T-helper 22 cell (primary cell): ENCODE results near the gene VWF.
"Not testable (repeated sequence)": the region's sequence is repeated elsewhere in the genome, so short reads cannot be mapped to it uniquely, and the experiment has no call there.

Source experiments
- DNase-seq: peaks from one replicate; pipeline ENCODE4 v3.0.0-alpha.2; 2020; ENCODE audit warnings: low read depth

The VWF gene

DNA sequence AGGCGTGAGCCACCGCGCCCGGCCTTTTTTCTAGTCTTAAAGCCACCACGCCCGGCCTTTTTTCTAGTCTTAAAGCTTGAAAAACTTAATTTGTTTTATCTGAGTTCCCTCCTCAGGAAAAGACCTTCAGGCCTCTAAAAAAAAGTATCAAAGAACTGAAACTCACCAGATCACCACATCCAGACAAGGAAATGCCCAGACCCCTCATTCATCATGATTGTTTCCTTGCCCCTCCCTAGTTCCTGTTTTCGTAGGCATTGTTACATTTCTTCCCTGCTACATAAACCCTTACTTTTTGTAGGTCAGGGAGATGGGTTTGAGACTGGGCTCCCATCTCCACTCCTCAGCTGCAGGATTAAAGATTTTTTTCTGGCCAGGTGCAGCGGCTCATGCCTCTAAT, 21.1 kb upstream of the VWF start:
- DNase-seq, result no peak

DNA sequence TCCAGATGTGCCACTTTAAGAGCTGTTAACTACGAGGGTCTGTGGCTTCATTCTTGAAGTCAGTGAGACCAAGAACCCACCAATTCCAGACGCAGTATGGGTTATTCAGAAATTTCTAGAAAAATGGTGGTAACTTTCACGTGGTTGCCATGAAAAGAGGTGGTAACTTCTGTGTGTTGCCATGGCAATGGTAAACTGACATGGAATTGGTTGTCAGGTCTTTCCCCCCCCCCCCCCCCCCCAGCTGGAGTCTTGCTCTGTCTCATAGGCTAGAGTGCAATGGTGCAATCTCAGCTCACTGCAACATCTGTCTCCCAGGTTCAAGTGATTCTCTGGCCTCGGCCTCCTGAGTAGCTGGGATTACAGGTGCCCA, 18.8 kb upstream of the VWF start:
- no peak for DNase-seq

DNA sequence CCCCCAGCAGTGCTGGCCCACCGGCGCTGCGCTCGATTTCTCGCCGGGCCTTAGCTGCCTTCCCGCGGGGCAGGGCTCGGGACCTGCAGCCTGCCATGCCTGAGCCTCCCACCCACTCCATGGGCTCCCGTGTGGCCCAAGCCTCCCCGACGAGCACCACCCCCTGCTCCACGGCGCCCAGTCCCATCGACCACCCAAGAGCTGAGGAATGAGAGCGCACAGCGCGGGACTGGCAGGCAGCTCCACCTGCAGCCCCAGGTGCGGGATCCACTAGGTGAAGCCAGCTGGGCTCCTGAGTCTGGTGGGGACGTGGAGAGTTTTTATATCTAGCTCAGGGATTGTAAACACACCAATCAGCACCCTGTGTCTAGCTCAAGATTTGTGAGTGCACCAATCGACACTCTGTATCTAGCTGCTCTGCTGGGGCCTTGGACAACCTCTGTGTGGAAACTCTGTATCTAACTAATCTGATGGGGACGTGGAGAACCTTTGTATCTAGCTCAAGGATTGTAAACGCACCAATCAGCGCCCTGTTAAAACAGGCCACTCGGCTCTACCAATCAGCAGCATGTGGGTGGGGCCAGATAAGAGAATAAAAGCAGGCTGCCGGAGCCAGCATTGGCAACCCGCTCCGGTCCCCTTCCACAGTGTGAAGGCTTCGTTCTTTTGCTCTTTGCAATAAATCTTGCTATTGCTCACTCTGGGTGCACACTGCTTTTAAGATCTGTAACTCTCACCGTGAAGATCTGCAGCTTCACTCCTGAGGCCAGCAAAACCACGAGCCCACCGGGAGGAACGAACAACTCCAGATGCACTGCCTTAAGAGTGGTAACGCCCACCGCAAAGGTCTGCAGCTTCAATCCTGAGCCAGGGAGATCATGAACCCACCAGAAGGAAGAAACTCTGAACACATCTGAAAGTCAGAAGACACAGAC, 18.2 kb upstream of the VWF start:
- not testable (repeated sequence) for DNase-seq

DNA sequence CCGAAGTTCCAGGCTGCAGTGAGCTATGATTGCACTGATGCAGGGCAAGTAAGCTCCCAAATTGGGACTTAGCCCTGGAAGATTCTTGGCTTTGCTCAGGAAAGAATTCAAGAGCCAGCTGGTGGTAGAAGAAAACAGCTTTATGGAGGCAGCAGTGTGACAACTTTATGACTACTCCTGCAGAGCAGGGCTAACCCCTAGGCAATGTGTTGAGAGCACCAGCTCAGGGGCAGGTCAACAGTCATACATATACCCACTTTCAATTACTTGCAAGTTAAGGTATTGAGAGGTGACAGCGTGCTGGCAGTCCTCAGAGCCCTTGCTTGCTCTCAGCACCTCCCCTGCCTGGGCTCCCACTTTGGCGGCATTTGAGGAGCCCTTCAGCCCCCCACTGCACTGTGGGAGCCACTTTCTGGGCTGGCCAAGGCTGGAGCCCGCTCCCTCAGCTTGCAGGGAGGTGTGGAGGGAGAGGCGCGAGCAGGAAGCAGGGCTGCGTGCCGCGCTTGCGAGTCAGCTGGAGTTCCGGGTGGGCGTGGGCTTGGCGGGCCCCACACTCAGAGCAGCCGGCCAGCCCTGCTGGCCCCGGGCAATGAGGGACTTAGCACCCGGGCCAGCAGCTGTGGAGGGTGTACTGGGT, 17.4 kb upstream of the VWF start:
- not testable (repeated sequence) for DNase-seq

DNA sequence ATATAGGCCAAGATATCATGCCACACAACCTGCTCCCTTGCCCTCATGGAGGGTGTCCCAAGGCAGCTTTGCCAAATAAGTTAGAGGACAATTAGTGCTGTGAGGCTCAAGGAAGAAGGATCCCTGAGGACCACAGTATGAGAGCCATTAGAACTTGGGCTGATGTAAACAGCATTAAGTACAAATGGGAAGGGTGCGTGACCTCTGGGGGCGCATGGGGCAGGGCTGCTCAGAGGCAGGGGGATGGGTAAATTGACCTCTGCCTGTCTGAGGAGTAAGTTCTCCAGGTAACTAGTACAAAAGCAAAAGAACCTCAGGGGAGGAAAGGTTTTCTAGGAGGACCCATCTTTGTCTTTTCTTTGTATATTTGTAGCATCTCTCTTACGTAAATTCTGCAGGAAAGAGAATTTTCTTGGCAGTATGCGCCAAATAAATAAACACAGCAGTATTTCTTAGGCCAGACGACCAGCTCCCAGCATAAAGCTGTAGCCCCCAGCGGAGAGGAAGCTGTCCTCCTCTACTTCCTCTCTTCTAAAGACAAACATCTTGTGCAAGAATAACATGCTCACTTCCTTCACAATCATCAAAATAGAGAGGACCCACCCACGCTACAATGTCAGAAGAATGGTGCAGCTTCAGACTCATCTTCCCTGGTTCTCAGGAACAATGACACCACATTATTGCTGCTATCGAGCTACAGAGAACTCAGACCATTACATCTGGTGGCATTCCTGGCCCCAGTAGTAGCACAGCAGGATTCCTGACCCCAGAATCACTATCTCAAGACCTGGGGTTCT, 16.4 kb upstream of the VWF start:
- DNase-seq, result no peak

DNA sequence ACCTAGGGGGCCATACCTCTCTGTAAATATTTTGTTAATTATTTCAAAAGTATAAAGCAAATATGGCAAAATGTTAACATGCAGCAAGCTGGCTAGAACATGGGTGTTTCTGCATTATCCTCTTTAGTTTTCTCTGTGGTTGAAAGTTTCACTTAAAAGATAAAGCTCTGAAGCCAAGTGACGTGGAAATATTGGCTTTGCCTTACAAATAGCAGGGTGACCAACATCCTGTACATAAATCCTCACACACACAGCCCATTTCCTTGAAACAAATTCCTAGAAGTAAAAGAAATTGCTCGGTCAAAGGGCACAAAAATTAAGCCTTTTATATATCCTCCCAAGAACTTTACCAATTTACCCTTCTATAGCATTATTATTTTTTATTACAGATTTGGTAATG, 10.6 kb upstream of the VWF start:
- DNase-seq, result no peak

DNA sequence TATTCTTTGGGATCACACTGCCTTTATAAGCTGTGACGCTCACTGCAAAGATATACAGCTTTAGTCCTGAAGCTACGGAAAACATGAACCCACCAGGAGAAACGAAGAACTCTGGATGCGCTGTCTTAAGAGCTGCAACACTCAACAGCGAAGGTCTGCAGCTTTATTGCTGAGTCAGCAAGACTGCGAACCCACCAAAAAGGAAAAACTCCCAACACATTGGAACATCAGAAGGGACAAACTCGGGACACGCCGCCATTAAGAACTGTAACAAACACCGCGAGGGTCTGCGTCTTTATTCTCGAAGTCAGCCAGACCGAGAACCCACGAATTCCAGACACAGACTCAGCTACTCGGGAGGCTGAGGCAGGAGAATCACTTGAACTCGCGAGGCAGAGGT, 9.2 kb upstream of the VWF start:
- no peak for DNase-seq

DNA sequence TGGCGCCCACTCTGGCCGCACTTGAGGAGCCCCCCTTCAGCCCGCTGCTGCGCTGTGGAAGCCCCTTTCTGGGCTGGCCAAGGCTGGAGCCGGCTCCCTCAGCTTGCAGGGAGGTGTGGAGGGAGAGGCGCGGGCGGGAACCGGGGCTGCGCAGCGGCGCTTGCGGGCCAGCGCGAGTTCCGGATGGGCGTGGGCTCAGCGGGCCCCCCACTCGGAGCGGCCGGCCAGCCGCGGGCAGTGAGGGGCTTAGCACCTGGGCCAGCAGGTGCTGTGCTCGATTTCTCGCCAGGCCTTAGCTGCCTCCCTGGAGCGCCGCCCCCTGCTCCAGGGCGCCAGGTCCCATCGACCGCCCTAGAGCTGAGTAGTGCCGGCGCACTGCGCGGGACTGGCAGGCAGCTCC, 8.0 kb upstream of the VWF start:
- no peak for DNase-seq

DNA sequence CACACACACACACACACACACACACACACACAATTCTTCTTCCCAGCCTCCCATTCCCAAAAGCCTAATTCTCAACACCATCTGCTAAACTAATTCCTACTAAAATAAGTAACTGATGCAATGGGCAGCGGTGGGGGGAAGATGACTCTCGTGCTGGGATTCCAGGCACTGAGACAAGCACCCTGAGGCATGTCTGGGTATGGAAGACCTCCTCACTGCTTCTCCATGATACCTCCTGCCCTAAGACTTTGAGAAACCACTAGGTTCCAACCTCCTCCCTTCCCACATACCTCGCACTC, 789 bp upstream of the VWF start:
- no peak for DNase-seq

DNA sequence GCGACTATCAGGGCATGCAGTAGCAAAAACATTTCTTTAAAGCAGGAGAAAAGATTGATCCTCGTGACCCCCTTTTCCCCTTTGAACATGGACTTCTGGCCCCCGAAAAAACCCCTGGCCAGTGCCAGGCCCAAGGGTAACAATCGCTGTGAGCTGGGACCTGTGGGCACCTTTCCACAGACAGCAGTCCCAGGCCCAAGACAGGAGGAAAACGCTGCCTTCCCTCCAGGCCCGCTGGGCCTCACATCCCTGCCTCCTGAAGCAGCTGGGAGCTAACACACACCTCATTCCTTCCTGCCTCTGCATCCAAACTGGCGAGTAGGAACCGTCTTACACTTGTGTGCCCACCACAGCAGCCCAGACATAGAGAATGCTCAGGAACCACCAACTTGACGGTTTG, 1.2 kb downstream of the VWF start:
- DNase-seq, result no peak

DNA sequence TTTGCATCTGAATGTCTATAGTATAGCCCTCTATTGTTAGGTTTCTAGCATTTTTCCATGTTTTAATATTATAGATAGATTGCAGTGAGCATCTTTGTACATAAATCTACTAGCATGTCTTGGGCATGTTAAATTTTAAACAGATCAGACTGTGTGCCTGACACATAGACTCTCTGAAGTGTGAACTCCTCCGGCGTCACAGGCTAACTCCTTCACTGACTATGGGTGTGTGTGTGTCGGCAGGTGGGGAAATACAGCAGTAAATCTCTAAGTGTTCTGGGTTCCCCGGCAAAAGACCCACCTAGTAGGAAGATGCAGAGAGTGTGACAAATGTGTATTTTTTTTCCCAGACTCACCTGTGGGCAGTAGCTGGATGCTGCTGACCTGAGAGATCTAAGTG, 2.3 kb downstream of the VWF start:
- DNase-seq, result no peak

DNA sequence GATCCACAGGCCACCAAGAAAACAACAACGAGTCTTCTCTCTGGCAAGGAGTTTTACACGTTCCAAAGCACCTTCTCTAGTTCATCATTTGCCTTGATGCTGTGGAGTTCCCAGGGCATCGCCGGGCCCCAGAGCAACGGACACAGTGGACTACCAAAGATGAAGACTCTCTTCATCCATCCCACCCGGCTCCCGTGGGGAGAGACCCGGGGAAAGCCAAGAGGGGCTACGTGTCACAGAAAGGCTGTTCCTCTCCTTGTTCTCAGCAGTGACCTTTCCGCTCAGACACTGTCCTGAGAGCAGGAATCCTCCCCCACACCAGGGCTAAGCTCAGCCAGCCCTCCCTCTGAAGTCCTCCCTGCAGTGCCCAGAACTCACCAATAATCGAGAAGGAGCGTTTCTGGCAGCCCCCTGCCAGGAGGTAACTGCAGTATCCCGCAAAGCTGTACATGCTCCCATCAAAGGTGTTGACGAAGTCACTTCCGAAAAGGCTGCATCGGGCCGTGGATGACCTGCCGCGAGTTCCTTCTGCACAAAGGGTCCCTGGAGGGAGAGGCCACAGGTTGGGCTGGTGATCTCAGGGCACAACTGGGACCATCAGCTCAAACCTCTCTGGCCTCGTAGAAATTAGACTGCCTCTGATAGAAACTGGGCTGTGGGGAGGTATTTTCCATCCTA, 3.5 kb downstream of the VWF start:
- no peak for DNase-seq

DNA sequence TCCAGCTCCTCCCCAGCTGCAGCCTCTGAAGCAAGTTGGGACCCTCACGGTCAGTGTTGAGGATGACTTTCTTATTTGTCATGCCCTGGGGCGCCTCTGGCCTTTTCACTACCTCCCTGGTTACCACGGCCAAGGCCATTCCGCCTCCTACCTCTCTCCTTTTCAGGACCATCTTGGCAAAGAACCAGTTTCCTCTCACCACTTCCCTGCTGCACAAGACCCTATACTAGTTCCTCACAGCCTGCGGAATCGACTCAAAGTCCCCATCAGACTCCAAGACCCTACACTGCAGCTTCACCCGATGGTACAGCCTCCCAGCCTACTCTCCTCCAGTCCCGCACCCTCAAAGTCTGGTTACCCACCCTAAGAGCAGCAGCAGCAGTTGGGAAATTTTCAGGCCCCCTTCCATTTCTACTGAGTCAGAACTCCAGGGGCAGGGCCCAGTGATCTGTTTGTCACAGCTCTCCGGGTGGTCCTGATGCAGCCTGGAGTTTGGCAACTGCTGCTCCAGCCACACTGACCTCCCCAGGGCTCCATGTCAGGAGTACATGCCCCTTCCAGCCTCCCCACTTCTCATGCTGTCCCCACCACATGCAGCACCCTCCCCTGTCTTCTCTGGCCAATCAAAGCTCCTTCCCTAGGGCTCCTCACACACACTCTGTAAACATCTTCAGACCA, 5.4 kb downstream of the VWF start:
- no peak for DNase-seq

DNA sequence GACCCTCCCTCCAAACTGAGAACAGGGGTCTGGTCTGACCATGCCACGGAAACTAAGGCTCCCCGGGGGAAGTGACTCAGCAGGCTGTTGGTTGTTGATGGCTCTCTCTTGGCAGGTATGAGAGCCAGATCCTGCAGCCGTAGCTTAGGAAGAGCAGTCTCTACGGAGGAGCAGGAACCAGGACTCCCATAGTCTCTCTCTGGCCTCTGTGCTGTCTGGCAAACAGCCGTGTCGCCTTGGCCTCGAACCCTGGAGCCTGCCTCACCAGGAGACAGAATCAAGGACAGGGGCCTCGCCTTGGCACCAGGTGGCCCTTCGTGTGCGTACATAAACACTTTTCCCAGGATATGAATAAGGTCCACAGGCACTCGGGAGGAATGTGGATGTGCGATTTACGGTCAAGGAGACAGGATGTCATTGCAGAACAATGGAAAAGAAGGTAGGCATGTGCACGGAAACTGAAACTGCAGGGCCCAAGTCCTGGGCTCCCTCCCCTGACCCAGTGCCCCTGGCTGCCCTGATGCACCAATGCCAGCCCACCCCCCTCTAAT, 7.9 kb downstream of the VWF start:
- no peak for DNase-seq

DNA sequence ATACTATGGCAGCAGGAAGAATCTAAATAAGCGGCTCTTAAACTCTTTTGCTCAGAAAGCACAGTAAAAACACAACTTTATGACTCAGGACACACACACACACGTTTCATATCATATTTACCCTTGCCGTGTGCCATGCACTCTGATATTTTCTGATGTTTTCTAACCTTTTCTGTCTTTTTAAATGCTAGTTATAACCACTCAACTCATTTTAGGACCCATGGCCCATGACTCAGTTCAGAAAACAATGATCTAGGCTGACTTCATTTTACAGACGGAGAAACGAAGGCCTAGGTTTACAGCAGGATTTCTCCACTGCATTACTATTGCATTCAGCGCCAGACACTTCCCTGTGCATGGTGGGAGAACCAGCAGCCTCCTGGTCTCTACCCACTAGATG, 9.1 kb downstream of the VWF start:
- DNase-seq, result no peak

DNA sequence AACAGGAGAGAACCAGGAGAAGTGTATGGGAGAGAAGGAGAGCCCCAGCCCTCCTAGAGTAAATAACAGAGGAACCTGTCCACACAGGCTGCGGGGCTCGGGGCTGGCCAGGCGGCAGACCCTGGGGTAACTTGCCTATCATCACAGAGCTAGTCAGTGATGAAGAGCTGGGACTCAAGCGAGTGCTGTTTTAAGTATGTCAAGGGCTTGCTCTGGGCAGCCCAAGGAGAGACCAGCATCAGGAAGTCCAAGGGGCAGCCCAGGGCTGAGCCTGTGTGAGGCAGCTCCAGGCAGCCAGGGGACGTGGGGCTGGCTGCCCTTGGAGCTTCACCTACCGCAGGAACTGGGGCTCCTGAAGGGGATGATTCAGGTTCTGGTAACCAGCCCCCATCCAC, 10.0 kb downstream of the VWF start:
- DNase-seq, result no peak

DNA sequence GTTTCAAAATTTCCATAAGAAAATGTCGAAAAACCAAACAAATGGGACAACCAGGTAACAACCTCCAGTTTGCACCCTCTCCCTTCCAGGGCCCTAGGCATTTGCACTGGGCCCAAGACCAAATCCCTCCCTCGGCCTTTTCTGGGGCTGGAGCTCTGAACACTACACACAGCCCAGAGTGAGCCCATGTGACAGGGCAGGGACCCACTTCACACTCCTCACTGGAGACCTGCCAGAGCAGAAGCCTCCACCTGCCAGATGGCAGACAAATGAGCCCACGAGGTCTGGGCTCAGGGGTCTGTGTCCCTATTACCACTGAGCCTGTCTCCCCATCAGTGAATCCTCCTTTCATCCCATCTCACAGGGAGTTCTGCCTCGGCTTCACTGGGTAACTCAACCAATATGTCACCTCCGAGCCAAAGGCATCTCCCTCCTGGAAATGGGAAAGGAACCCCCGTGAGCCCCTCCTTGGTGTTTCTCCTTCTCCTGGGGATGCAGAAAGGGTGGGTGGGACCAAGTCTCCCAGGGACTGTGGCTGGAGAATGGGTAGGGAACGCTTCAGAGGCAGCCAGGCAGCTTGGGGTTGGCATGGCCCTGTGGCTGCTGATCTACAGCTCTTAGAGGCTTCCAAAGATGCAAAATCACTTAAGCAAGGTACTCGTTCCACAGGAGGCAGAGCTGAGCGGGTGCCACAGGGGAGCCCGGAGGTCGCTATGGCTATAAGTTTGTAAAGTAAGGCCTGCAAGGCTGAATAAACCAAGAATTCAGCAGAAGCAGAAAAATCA, 10.6 kb downstream of the VWF start:
- no peak for DNase-seq

DNA sequence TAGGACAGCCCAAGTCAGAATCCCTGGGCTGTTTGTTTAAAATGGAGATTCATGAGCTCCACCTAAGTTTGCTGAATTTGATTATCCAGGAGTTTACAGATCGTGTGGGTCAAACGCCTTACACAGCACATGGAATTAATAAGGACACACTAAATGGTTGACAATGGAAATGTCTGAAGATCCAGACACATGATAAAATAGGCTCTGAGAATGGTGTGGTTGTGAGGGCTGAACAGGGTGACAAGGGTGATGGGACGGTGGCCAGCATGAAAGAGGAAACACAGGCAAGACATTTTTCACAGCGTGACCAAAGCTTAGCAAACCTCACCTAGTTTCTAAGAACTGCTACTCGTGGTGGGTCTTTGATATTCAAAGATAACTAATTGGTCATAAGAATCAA, 12.5 kb downstream of the VWF start:
- DNase-seq, result no peak

DNA sequence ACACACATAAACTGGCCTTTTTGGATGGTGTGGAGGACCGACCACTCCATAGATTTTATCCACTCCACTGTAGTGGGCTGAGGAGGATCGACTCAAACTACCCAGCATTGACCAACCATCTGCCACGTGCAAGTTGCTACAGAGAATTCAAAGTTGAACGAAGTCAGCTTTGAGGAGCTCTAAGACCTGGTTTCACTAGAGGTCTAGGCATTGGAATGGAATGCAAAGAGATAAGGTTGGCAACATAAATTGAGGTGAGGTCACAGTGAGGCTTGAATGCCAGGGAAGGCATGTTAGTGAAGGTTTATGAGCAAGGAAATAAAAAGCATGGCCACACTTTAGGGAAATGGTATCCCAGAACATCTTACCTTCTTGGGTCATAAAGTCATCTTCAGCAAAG, 14.5 kb downstream of the VWF start:
- no peak for DNase-seq

DNA sequence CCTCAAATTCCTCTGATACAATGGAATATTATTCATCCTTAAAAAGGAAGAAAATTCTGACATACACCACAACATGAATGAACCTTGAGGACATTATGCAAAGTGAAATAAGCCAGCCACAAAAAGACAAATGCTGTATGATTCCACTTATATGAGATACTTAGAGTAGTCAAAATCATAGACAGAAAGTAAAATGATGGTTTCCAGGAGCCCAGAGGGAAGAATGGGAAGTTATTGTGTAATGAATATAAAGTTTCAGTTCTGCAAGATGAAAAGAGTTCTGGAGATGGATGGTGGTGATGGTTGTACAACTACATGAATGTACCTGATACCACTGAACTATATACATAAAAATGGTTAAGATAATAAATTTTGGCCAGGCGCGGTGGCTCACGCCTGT, 18.3 kb downstream of the VWF start:
- DNase-seq, result no peak

DNA sequence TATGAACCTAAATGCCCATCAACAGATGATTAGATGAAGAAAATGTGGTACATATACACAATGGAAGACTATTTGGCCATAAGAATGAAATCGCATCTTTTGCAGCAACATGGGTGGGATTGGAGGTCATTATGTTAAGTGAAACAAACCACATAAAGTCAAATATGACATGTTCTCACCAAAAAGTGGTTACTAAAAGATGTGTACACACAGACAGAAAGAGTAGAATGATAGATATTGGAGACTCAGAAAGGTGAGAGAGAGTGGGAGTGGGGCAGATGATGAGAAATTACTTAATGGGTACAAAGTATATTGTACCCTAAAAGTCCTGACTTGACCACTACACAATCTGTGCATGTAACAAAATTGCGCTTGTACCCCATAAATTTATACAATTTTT, 19.6 kb downstream of the VWF start:
- DNase-seq, result no peak
